Epithelial cell of proximal tubule (primary cell): ENCODE measurements around the gene TAF7L. TPM values are rescaled to one million over a fixed set of nuclear protein-coding genes. Genes with fewer than 3 reads are reported as not detected.

ENCODE experiments used
- DNase-seq: peaks from one replicate; pipeline ENCODE4 v3.0.0-alpha.2; 2011; ENCODE audit warnings: low read depth
- H3K4me3 ChIP-seq: 2 replicates; pipeline ENCODE4 v1.5.1; 2011; ENCODE audit warnings: low read depth, mild to moderate bottlenecking, low read length
- total RNA-seq: library from RNA; depleted of rRNA; stranded (reverse); fragments of >200 nt; gene quantifications from 2 replicates; pipeline ENCODE4 v1.2.3, GENCODE V29; 2015
- TF ChIP-seq, protein P1 (sequence below): conservative IDR thresholded peaks from 2 replicates; pipeline ENCODE4 v1.5.1; 2012; ENCODE audit warnings: low read depth, mild to moderate bottlenecking, low read length

The TAF7L gene
- total RNA-seq, 1 donor from 2014 or later, result 1.3 TPM

DNA sequence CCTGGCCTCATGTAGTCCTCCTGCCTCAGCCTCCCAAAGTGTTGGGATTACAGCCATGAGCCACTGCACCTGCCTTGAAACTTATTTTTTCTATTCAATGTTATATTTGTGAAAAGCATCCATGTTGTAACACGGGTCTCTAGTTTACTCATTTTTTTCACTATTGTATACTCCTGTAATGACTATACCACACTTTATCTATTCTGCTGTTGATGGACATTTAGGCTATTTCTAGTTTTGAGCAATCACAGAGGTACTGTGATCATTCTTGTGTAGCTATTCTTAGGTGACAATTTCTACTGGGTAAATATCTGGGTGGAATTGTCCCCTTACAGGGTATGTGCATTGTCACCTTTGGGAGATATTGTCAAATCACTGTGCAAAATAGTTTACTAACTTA lies 67.9 kb downstream of the TAF7L start:
- TF ChIP-seq, protein P1, sequence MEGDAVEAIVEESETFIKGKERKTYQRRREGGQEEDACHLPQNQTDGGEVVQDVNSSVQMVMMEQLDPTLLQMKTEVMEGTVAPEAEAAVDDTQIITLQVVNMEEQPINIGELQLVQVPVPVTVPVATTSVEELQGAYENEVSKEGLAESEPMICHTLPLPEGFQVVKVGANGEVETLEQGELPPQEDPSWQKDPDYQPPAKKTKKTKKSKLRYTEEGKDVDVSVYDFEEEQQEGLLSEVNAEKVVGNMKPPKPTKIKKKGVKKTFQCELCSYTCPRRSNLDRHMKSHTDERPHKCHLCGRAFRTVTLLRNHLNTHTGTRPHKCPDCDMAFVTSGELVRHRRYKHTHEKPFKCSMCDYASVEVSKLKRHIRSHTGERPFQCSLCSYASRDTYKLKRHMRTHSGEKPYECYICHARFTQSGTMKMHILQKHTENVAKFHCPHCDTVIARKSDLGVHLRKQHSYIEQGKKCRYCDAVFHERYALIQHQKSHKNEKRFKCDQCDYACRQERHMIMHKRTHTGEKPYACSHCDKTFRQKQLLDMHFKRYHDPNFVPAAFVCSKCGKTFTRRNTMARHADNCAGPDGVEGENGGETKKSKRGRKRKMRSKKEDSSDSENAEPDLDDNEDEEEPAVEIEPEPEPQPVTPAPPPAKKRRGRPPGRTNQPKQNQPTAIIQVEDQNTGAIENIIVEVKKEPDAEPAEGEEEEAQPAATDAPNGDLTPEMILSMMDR, result no peak
- no peak for DNase-seq
- no peak overlapping the region for H3K4me3 ChIP-seq

DNA sequence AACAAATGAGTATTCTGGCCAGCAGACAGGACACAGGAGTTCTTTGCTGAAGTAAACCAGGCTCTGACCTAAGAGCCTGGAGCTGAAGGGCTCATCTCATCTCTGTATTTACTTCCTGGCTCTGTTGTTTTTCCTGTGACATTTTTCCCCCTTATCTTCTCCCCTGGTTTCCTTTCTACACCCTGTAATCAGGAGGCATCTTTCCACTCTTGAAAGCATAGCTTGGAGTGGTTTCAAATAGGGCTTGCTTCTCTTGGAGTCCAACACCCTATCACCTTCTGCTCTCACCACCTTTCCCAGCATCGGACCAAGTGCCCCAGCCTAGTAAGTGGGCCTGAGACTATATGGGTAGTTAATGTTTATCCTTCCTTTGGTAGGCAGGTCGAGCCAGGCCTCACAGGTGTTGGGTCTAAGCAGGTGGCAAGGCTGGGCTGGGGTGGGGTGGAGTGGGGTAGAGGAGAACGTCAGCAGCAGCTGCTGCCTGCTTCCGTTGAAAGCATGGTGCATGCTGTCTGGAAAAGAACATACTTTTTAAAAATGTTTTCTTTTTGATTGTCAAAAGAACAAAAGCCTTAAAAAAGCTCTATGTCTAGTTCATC lies 70.4 kb downstream of the TAF7L start:
- no peak overlapping the region for H3K4me3 ChIP-seq
- TF ChIP-seq, protein P1, result no peak
- DNase-seq, result no peak

DNA sequence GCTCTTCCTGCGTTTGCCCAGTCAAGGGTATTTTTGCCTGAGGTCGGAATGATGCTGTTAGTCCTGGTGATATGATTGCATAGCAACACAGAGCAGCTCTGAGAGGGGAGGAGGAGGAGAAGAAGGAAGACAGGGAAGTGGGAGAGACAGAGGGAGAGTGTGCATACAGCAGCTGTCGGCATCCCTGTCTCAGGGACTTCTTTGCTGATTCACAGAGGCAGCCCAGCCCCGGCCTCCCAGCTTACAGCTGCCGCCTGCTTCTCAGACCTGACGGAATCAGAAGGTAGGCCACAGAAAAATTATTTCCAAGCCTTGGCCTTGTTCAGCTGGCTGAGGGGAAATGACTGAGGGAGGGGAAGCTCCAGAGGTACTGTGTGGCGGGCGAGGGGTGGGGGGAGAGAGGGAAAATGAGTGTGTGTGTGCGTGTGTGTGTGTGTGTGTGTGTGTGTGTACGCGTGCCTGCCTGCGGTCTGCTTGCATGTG lies 71.2 kb downstream of the TAF7L start:
- TF ChIP-seq, protein P1, result no peak

DNA sequence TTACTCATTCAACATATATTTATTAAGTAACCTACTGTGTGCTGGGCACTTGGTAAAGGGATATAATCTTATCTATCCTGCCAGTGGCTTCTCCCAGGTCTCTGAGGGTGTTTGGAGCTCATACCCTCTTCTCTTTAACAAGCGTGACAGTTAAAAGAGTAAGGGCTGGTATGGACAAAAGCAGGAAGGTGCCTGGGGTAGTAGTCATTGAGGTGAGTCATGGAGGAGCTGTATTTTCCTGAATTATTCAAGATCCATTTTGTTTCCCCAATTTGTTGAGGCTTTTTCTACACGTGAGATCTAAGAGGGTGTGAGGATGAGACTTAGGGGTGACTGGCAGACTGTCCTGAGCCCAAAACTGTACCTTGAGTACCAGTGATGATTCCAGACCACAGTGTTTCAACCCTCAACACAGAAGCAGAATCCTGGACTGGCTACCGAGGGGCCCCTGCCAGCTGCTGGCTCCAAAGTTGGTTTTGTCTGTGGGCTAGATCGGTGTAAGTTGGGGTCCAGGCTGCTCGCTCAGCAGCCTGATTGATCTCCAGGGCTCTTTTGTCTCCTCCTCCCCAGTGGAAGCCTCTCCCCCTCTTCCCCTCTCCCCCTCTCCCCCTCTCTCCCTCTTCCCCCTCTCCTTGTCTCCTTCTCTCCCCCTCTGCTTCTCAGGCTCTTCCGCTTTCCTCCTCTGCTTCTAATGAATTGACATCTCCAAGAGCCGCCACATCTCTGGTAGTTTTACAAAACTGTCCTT lies 71.8 kb downstream of the TAF7L start, which contains the start of gene DRP2:
Gene DRP2 (plus strand): TSS at position 671 of the 748 bp plus-strand sequence. CDS start 11,862 bp downstream, outside the sequence.
- TF ChIP-seq, protein P1, result no peak
- DNase-seq, result no peak
- H3K4me3 ChIP-seq, result no peak within 1 kb of the TSS

More for the DNA sequence above, 71.2 kb downstream of the TAF7L start:
- no peak overlapping the region for H3K4me3 ChIP-seq
- no peak for DNase-seq

Other genes with a start within 250 kb of the TAF7L start
- gene TRMT2B, start 239.2 kb downstream of the TAF7L start, total RNA-seq, result 5.0 and 14.4 TPM in 2 replicates
- gene TMEM35A, start 212.5 kb downstream of the TAF7L start, total RNA-seq, result 0.29 and 1.0 TPM in 2 replicates
- gene CENPI, start 193.1 kb downstream of the TAF7L start, total RNA-seq, result 20.4 and 27.9 TPM in 2 replicates
- gene DRP2, start 71.5 kb downstream of the TAF7L start, total RNA-seq, result 0.22 and 0.86 TPM in 2 replicates
- gene TIMM8A, start 57.4 kb upstream of the TAF7L start, total RNA-seq, result 3.6 and 12.2 TPM in 2 replicates
- 0.14 TPM in 1 of 2 replicates, not detected in the other for gene BTK, start 94.9 kb upstream of the TAF7L start, total RNA-seq
- 507 and 845 TPM in 2 replicates for gene RPL36A, start 99.7 kb upstream of the TAF7L start, total RNA-seq
- gene GLA, start 116.6 kb upstream of the TAF7L start, total RNA-seq, result 53.3 and 61.6 TPM in 2 replicates
- 47.2 and 67.8 TPM in 2 replicates for gene HNRNPH2, start 116.9 kb upstream of the TAF7L start, total RNA-seq
- 0.65 and 1.6 TPM in 2 replicates for gene ARMCX4, start 194.1 kb upstream of the TAF7L start, total RNA-seq